HG02884 (cell line): ENCODE data around the gene NLGN1.

Experiments used
- ATAC-seq: cut with Tn5 transposase; IDR thresholded peaks from one replicate; pipeline ENCODE4 v1.9.1; 2021; ENCODE audit warnings: mild to moderate bottlenecking, moderate library complexity; ENCODE audit not compliant: unreplicated experiment

NLGN1 gene

GRCh38 chr3:173939331-173939730 is 541.8 kb downstream of the NLGN1 start:
- no peak for ATAC-seq

- ATAC-seq: no peak
Observed at GRCh38 chr3:173943264-173943663, 545.7 kb downstream of the NLGN1 start.

GRCh38 chr3:173945170-173945569 is 547.6 kb downstream of the NLGN1 start:
- no peak for ATAC-seq

GRCh38 chr3:173945806-173946205 is 548.3 kb downstream of the NLGN1 start:
- ATAC-seq: no peak

GRCh38 chr3:173954647-173955046 is 557.1 kb downstream of the NLGN1 start:
- no peak for ATAC-seq

- no peak for ATAC-seq
Observed at GRCh38 chr3:173957646-173958045, 560.1 kb downstream of the NLGN1 start.

- ATAC-seq: no peak
Observed at GRCh38 chr3:173958805-173959204, 561.3 kb downstream of the NLGN1 start.

GRCh38 chr3:173970281-173970680 is 572.7 kb downstream of the NLGN1 start:
- no peak for ATAC-seq

- no peak for ATAC-seq
Observed at GRCh38 chr3:173976281-173976680, 578.7 kb downstream of the NLGN1 start.

- ATAC-seq: no peak
Observed at GRCh38 chr3:173977747-173978146, 580.2 kb downstream of the NLGN1 start.

GRCh38 chr3:173983343-173983742 is 585.8 kb downstream of the NLGN1 start:
- ATAC-seq: no peak

- ATAC-seq: no peak
Observed at GRCh38 chr3:173986861-173987410, 589.4 kb downstream of the NLGN1 start.

- ATAC-seq: no peak
Observed at GRCh38 chr3:173988909-173989308, 591.4 kb downstream of the NLGN1 start.

- no peak for ATAC-seq
Observed at GRCh38 chr3:173992416-173992815, 594.9 kb downstream of the NLGN1 start.

GRCh38 chr3:173993299-173993698 is 595.8 kb downstream of the NLGN1 start:
- ATAC-seq: no peak

- ATAC-seq: no peak
Observed at GRCh38 chr3:174000675-174001074, 603.1 kb downstream of the NLGN1 start.

- ATAC-seq: no peak
Observed at GRCh38 chr3:174002543-174002942, 605.0 kb downstream of the NLGN1 start.

GRCh38 chr3:174010907-174011306 is 613.4 kb downstream of the NLGN1 start:
- ATAC-seq: no peak

- ATAC-seq: no peak
Observed at GRCh38 chr3:174016186-174016585, 618.6 kb downstream of the NLGN1 start.

GRCh38 chr3:174020156-174020555 is 622.6 kb downstream of the NLGN1 start:
- ATAC-seq: no peak

- ATAC-seq: no peak
Observed at GRCh38 chr3:174023421-174023820, 625.9 kb downstream of the NLGN1 start.

- ATAC-seq: no peak
Observed at GRCh38 chr3:174028673-174029072, 631.1 kb downstream of the NLGN1 start.

GRCh38 chr3:174035328-174035886 is 637.9 kb downstream of the NLGN1 start:
- ATAC-seq: no peak
